ENCODE data around the gene ST8SIA2. TPM values are rescaled to one million over a fixed set of nuclear protein-coding genes. Genes with fewer than 3 reads are reported as not detected.
A peak's percentile ranks its signal among the peaks of the same experiment; 100 is the strongest.

ST8SIA2 gene
- polyA plus RNA-seq, 1 experiment: not detected

DNA sequence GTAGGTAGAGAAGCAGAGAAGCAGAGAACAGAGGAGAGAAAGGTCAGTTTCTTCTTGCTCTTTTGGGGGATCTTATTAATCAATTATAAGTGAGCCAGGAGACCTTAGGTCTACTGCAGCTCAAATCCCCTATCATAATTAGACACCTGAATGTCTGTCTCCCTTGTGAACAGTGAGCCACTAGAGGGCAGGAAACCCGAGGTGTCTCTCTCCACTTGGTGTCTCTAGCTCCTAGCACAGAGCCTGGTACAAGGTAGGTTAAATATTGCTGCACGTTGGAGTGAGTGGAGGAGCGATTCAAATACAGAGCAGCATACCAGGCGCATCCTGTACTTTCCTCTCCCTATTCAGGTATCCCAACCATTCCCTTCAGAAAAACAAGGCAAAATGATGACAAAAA, 2.0 kb upstream of the ST8SIA2 start:
- ChIA-PET CTCF (no interaction called here), POLR2A (no interaction called here)
- H3K36me3 ChIP-seq (ENCODE audit: control insufficient read depth, insufficient read depth, low read length): no peaks in the 10 kb centered on the region
- DNase-seq (ENCODE audit: low read depth): no peak
- H3K27me3 ChIP-seq (ENCODE audit: control insufficient read depth, insufficient read depth, low read length): peaks cover 15% of the 10 kb centered on the region
- TF ChIP-seq, protein P1, sequence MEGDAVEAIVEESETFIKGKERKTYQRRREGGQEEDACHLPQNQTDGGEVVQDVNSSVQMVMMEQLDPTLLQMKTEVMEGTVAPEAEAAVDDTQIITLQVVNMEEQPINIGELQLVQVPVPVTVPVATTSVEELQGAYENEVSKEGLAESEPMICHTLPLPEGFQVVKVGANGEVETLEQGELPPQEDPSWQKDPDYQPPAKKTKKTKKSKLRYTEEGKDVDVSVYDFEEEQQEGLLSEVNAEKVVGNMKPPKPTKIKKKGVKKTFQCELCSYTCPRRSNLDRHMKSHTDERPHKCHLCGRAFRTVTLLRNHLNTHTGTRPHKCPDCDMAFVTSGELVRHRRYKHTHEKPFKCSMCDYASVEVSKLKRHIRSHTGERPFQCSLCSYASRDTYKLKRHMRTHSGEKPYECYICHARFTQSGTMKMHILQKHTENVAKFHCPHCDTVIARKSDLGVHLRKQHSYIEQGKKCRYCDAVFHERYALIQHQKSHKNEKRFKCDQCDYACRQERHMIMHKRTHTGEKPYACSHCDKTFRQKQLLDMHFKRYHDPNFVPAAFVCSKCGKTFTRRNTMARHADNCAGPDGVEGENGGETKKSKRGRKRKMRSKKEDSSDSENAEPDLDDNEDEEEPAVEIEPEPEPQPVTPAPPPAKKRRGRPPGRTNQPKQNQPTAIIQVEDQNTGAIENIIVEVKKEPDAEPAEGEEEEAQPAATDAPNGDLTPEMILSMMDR (IDR thresholded peaks at IDR 0.05; ENCODE audit: insufficient read depth, low read depth, low read length): peak; percentile 28
- H3K4me3 ChIP-seq (ENCODE audit: low read depth, low read length): no peak overlapping the region

DNA sequence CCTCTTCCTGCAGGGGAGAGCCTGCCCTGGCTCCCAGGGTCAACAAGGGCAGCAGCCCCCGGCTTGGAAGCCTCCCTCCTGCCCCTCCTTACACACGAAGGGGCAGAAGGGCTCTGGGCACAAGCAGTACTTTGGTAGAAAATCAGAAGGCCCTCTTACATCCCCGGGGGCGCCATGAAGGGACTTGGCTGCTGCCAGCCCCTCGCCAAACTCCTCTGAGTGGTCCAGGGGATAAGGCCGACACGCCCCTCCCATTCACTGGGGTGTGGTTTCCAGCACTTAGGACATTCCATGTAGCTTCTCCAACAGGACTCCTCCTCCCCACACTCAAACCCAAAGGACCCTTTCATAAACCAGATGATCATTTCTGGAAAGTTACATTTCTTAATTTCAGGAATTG, 1.2 kb upstream of the ST8SIA2 start:
- TF ChIP-seq, protein P1 (IDR thresholded peaks at IDR 0.05; ENCODE audit: insufficient read depth, low read depth, low read length): no peak
- DNase-seq (ENCODE audit: low read depth): no peak
- no peaks in the 10 kb centered on the region for H3K36me3 ChIP-seq (ENCODE audit: control insufficient read depth, insufficient read depth, low read length)
- H3K4me3 ChIP-seq (ENCODE audit: low read depth, low read length): no peak overlapping the region
- CTCF ChIA-PET: no interaction called here
- peaks cover 15% of the 10 kb centered on the region for H3K27me3 ChIP-seq (ENCODE audit: control insufficient read depth, insufficient read depth, low read length)
- POLR2A ChIA-PET: no interaction called here

DNA sequence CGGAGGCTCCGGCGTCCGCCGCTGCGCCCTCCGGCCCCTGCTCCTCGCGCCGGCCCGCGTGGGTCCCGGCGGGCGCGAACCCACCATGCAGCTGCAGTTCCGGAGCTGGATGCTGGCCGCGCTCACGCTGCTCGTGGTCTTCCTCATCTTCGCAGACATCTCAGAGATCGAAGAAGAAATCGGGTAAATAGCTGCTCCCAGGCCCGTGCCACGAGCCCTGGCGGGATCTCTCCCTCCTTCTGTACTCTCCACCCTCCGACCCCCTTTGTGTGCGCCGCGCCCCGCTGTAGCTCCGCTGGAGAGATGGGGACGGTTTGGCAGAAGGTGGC, 263 bp downstream of the ST8SIA2 start:
- CTCF ChIA-PET: no interaction called here
- Histone ChIP-seq H3K27me3 (ENCODE audit: control insufficient read depth, insufficient read depth, low read length) (peaks cover 15% of the 10 kb centered on the region), H3K36me3 (ENCODE audit: control insufficient read depth, insufficient read depth, low read length) (no peaks in the 10 kb centered on the region), H3K4me3 (ENCODE audit: low read depth, low read length) (no peak overlapping the region)
- TF ChIP-seq, protein P1 (IDR thresholded peaks at IDR 0.05; ENCODE audit: insufficient read depth, low read depth, low read length): no peak
- no peak for DNase-seq (ENCODE audit: low read depth)
- POLR2A ChIA-PET: no interaction called here

DNA sequence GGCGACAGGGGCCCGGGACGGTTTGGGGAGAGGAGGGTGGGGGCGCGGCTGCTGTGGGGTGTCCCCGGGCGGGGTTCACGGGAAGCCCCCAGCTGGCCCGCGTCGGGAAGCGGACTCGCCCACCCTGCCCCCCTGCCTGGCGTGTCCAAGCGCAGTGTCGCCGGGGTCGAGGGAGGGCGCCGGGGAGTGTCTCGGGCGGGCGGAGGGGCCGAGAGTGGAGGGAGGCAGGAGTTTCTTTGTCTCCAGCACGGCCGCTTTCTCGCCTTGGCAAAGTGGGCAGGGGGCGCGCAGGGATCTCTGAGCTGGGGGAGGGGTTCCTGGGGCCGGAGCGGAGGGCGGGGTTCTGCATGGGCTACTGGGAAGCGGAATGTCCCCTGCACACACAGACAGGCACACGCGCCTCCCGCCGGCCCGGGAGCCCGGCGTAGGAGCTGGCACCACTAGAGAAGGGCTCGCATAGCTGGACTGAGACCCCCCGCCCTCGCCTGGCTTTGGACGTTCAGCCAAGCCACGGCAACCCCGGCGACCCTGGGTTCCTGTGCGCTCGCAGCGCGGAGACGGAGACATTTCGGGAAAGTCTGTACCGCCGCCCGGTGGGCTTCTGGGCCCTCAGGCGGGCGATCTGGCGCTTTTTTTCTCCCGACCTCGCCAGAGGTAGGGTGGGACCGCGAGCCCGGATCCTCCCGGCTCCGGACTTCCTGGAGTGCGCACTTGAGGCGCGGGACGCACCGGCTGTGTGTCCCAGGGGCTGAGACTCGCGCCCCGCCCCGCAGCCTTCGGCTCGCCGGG, 822 bp downstream of the ST8SIA2 start:
- H3K4me3 ChIP-seq (ENCODE audit: low read depth, low read length): no peak overlapping the region
- POLR2A ChIA-PET: no interaction called here
- H3K36me3 ChIP-seq (ENCODE audit: control insufficient read depth, insufficient read depth, low read length): no peaks in the 10 kb centered on the region
- TF ChIP-seq, protein P1 (IDR thresholded peaks at IDR 0.05; ENCODE audit: insufficient read depth, low read depth, low read length): no peak
- no peak for DNase-seq (ENCODE audit: low read depth)
- H3K27me3 ChIP-seq (ENCODE audit: control insufficient read depth, insufficient read depth, low read length): peaks cover 15% of the 10 kb centered on the region
- CTCF ChIA-PET: no interaction called here

DNA sequence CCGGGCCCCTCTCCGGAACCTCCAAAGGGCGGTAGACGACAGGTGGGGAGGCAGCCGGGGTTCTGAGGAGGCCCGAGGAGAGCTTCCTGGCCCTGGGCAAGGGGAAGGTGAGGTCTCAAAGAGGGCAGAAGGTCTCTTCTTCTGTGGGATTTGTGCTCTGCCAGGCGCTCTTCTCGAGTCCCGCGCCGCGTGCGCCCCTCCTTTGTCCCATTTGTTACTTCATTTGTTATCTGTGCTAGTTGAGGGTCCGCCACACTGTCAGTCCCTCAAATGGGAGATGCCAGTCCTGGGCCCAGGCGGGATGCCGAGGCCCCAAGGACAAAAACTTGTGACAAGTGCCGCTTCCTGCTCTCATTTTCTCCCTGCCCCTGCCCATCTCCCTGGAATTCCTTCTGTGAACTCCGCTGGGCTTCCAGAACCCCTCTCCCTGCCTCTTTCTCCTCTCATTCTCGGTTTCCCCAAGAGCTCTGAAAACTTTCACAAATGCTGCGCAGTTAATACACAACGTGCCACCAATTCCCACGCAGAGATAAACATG, 1.5 kb downstream of the ST8SIA2 start:
- ChIA-PET CTCF (no interaction called here), POLR2A (no interaction called here)
- TF ChIP-seq, protein P1 (IDR thresholded peaks at IDR 0.05; ENCODE audit: insufficient read depth, low read depth, low read length): no peak
- Histone ChIP-seq H3K36me3 (ENCODE audit: control insufficient read depth, insufficient read depth, low read length) (no peaks in the 10 kb centered on the region), H3K4me3 (ENCODE audit: low read depth, low read length) (no peak overlapping the region), H3K27me3 (ENCODE audit: control insufficient read depth, insufficient read depth, low read length) (peaks cover 15% of the 10 kb centered on the region)
- no peak for DNase-seq (ENCODE audit: low read depth)
